M059J (cell line): ENCODE data around the gene MALRD1. TPM values are rescaled to one million over a fixed set of nuclear protein-coding genes. Genes with fewer than 3 reads are reported as not detected.
"Not testable (repeated sequence)": the region's sequence is repeated elsewhere in the genome, so short reads cannot be mapped to it uniquely, and the experiment has no call there.

Experiments
- DNase-seq: peaks from one replicate; pipeline ENCODE4 v3.0.0-alpha.2; 2012; ENCODE audit warnings: low read depth
- total RNA-seq: library from RNA; depleted of rRNA; stranded (reverse); fragments of >200 nt; shearing (Covaris generic); gene quantifications from 2 replicates; pipeline ENCODE4 v1.2.3, GENCODE V29; 2014

Gene MALRD1
- total RNA-seq, 1 experiment from 2014 or later: not detected

- DNase-seq: no peak
These were observed 442.6 kb downstream of the MALRD1 start for GRCh38 chr10:19491166-19491565.

DNA sequence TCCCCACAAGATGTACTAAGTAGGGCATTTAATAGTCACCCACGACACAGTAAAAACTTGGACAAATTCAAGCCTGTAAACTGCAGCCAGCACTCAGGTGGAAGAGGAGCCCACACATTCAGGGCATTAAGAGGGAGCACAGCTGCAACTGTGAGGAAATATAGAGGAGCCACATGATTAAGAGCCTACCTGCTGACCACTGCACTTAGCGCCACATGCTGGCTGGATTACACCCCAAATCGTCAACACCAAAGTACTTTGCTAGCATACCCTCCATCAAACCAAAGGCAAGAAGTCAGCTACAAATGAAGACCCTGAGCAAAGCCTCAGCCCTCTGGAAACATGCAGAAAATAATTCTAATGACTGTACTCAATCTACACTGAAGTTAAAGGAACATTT lies 445.3 kb downstream of the MALRD1 start:
- no peak for DNase-seq

DNA sequence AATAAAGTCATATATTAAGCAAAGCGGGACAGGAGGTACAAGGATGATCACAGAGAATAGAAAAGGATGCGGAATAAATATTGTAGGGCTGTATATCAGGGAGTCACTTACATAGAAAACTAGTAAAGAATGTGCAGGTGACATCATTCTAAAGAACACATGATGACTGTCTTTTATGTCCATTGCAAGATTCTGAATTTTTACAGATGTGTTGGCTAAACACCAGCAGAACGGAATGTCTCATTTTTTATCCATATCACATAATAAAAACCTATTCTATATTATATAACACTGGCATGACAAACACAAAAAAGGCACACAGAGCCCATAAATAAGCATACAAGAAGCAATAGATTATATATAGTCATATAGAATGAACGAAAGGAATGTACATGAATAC lies 448.4 kb downstream of the MALRD1 start:
- no peak for DNase-seq

DNA sequence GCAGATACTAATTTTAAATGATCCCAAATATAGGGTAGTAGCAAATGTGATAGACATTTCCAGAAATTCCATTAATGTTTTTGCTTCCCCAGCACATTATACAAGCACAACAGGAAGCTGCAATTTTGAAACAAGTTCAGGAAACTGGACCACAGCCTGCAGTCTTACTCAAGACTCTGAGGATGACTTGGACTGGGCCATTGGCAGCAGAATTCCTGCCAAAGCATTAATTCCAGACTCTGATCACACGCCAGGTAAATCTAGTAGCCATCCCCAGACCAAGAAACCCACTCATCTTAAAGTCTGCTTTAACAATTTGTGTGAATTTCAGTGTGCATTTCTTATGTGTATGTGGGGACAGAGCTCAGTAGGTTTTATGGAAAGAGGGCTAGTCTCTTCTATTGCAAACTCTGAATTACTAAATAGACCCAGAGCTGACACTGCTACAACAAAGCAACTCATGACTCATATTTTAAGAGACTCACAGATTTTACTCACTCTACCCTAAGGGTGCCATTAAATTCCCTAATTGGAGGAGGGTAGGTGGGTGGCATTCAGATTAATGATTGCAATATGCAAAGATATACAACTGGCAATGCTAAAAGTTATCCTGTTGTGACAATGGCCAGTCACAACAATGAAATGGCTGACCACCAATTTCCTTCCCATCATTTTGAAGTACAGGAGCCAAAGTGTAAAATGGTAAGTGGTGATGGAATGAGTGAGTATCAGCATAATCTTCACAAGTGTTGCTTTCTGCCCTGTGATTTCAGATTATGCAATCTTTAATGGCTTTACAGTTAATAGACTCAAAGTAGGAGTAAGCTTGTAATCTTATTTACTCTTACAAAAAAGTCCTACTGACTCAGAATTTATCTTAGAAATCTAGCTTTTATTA lies 450.0 kb downstream of the MALRD1 start:
- DNase-seq: peak; percentile 14

- DNase-seq: no peak
These were observed 450.7 kb downstream of the MALRD1 start for GRCh38 chr10:19499291-19499770.

DNA sequence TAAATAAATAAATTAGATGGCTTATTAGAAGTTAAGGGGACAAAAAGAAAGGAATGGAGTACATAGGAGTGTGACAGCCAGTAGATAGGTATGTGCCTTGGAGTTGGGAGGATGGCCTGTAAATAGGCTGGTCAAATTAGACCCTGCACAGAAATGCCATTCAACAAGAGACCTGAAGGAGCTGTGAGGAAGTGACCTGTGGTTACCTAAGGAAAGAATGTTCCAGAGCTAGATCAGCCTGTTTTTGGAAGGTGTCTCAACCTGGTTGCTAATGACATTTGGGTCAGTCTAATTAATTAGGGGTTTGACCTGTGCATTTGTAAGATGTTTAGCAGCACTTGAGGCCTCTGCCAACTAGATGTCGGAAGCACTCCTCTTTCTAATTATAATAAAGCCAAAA lies 452.4 kb downstream of the MALRD1 start:
- DNase-seq: no peak

DNA sequence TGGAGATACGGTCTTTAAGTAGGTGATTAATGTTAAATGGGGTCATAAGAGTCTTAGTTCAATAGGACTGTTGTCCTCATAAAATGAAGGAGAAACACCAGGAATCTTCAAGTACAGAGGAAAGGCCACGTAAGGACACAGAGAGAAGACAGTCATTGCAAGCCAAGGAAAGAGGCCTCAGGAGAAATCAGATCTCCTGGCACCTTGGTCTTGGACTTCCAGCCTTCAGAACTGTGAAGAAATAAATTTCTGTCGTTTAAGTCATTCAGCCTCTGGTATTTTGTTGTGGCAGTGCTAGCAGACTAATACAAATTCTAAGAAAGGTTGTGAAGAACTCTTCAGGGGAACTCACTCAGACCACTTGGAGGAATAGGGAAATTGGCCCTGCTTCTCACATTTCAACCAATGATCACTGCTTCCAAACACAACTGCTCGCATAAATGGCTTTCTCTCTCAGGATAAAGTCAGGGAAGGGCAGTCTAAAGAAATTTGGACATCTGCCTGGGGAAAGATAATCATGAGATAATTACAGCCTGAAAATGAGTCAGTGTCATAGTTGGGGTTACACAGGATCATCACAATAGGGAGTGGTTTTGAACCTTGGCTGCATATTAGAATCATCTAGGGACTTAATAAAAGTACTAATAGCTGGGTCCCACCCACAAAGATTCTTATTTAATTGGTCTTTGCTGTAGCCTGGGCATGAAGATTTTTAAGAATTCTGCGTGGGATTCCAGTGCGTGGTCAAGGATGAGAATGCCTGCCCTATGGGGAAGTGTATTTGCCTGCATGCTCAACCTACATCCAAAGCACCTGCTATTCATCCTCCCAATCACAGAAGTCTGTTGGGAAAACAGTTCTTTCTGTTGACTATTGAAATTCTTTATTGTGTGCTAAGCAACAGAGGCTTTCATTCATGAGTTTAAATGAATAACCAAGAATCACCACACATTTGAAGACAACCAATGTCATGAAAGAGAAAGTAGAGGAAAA lies 457.0 kb downstream of the MALRD1 start:
- DNase-seq: no peak

DNA sequence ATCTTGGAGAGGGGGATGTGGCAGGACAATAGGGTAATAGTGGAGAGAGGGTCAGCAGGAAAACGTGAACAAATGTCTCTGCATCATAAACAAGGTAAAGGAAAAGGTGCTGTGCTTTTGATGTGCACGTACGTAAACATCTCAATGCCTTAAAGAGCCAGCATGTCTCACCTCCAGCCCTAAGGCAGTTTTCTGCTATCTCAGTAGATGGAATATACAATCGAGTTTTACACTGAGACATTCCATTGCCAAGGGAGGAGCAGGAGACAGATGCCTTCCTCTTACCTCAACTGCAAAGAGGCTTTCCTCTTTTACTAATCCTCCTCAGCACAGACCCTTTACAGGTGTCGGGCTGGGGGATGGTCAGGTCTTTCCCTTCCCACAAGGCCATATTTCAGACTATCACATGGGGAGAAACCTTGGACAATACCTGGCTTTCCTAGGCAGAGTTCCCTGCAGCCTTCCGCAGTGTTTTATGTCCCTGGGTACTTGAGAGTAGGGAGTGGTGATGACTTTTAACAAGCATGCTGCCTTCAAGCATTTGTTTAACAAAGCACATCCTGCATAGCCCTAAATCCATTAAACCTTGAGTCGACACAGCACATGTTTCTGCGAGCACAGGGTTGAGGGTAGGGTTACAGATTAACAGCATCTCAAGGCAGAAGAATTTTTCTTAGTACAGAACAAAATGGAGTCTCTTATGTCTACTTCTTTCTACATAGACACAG lies 461.6 kb downstream of the MALRD1 start:
- not testable (repeated sequence) for DNase-seq

GRCh38 chr10:19518109-19518508 lies 469.5 kb downstream of the MALRD1 start:
- no peak for DNase-seq

DNA sequence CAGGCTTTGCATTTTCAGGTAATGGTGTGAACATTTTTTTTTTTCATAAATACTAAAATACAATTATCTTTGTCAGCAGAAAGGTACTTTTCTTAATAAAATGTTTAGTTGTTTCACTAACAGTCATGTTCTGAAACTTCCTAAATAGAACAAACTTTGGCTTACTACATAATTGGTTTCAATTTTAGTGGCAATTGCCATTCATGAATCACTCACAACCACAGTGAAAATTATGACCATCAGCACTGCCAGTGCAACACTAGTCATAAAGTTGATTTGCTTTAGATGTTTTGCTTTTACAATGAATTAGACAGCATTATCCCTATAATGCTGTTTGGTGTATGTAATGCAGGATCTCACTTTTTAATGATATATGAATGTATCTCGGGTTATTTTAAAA lies 470.0 kb downstream of the MALRD1 start:
- no peak for DNase-seq

DNA sequence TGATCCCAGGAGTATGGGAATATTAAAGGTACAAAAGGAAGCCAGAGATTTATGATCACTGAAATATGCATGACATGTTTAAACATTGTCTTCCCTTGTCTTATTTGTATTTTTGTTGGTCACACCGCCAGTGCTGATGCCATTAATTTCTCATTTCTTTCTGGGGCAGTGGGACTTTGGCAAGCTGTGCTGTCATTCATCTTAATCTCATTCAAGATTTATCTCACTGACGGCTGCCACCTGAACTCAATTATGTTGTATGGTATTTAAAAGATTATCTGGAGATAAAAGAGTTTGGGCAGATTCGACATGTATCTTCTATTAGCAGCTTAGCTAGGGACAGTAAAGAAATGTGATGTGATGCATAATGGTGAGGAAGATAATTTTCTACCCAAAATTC lies 482.7 kb downstream of the MALRD1 start:
- no peak for DNase-seq

DNA sequence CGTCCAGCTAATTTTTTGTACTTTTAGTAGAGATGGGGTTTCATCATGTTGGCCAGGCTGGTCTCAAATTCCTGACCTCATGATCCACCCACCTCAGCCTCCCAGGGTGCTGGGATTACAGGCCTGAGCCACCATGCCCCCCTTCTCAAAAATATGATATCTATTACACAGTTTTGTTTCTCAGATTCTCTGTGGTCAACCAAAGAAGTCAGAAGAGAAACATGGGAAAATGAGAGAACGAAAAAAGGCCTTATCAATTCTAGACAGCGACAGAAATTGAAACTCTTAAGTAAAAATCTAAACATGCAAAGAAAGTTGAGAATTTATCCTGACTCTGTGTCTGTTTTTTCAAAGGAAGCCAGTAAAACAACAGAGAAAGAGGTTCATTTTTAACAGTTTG lies 483.8 kb downstream of the MALRD1 start:
- no peak for DNase-seq

DNA sequence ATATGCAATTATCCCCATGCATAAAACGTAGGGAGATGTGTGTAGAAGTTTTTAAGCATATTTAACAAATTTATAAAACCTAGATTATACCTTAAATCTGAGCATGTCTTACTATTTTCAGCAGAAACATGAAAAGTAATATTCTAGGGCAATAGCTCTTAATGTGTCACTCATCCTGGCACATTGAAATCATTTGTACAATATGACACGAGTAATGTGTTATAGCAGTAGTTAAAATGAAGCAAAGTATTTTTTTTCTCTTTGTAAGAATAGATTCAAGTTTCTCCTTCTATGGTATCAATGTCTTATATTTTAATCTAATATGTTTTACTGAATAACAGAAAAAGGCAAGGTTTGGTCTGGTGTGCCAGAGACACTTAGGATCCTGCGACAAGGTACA lies 492.7 kb downstream of the MALRD1 start:
- no peak for DNase-seq

DNA sequence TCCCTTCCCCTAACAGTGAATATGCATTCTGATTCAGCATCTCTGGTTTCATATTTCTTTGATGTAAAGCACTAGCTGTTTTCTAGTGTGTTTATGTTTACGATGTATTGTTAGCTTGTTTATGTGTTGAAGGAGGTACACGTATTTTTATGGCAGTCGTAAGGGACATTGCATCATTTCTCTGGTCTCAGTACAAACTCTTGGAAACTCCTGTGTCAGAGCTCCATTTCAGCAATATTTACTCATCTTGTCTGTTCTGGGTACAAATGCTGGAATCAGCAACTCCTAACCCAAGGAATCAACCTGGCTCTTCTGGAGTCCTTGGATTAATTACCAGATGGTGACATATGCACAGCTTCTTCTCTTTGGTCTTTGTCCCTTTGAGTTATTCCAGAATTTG lies 497.6 kb downstream of the MALRD1 start:
- no peak for DNase-seq

DNA sequence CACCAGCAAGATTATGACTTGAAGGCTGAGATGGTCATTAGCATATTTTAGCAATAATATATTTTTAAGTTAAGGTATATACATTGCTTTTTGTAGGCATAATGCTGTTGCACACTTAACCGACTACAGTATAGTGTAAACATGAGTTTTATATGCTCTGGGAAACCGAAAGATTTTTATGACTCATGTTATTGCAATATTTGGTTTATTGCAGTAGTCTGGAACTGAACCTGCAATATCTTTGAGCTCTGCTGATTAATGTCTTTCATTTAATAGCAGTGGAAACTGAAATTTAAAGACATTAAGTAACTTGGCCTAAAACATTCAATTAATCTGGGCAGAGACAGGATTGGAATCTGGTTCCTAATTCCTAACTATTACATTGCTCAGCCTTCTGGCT lies 500.9 kb downstream of the MALRD1 start:
- no peak for DNase-seq

GRCh38 chr10:19556666-19557065 lies 508.1 kb downstream of the MALRD1 start:
- DNase-seq: no peak

DNA sequence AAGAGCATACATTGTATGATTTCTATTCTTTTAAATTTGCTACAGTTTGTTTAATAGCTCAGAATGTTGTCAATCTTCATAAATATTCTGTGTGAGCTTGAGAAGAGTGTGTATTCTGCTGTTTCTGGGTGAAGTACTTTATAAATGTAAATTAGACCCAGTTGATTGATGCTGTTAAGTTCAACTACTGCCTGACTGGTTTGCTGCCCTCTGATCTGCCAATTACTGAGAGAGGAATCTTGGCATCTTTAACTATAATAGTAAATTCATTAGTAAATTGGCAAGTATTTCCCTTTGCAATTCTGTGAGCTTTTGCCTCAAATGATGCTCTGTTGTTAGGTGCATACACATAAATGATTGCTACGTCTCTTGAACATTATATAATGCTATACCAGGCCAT lies 512.6 kb downstream of the MALRD1 start:
- DNase-seq: no peak

- no peak for DNase-seq
These were observed 515.0 kb downstream of the MALRD1 start for GRCh38 chr10:19563388-19564141.

GRCh38 chr10:19570120-19570519 lies 521.5 kb downstream of the MALRD1 start:
- DNase-seq: no peak

DNA sequence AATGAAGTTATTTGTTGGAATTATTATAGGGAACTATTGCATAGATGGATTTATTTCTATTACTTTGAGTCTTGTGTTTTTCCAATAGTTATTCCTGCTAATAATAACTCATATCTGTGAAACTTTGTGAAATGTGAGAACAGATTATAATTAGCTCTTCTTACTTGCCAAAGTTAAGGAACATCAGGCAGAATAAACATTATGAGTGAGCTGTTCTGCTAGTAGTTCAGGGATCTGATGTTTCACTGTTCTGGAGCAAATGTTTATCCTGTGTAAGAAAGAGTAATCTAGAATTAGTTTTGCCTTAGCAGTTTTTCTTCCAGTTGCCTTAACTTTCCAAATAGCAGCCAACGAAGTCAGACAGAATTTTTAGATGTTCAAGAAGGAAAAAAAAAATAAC lies 522.4 kb downstream of the MALRD1 start:
- DNase-seq: no peak

GRCh38 chr10:19572056-19572455 lies 523.5 kb downstream of the MALRD1 start:
- no peak for DNase-seq
